ENCODE measurements around the gene KCNT2.

GRCh38 chr1:196382383-196382782 is 225.9 kb downstream of the KCNT2 start:
- no peak for TF ChIP-seq CTCF (IDR thresholded peaks at IDR 0.05; ENCODE audit: extremely low read depth in 1 of 2, insufficient read depth in 1 of 2, low read depth in 1 of 2, low read length in 2 of 2)
- no peak for TF ChIP-seq POLR2A (IDR thresholded peaks at IDR 0.05; ENCODE audit: low read depth, low read length)
